ENCODE measurements around the gene PLD4.

PLD4 gene

DNA sequence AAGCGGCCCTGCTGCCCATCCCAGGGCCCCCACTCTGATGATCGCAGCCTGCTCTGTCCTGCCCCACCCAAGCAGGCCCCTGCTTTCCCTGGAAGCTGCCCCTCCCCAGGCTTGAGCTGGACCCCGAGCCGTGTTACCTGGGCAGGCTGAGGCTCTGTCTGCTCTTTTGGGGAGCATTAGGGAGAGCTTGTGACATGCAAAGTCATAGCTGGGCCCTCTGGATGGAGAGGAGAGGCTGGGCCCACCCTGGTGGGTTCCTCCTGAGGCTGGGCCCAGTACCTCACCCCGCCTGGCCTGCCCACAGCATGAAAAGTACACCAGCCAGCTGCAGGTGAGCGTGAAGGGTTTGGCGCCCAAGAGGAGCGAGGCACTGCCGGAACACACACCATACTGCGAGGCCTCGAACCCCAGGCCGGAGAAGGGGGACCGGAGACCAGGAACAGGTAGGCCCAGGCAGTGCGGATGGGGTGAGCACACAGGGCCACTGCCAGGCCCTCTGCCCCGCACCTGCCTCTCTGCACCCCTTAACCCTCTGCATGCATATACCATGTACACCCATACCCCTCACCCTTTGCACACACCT is 44.6 kb upstream of the PLD4 start:
- Histone ChIP-seq H3K36me3 (ENCODE audit: control insufficient read depth in 1 of 2, insufficient read depth in 2 of 2, low read depth in 1 of 2, low read length in 2 of 2) (peaks cover 27 to 88% of the 10 kb centered on the region in 2 experiments), H2BK5ac (ENCODE audit: low read depth, low read length, poor library complexity, severe bottlenecking) (no peak overlapping the region), H3K23ac (ENCODE audit: low read length in 2 of 2) (no peak overlapping the region), H2AK5ac (ENCODE audit: low read length, severe bottlenecking) (no peak overlapping the region), H4K8ac (ENCODE audit: low read length) (no peak overlapping the region), H3K9me3 (ENCODE audit: control insufficient read depth, low read length) (no peaks in the 10 kb centered on the region), H3K27me3 (ENCODE audit: control insufficient read depth in 1 of 2, insufficient read depth in 1 of 2, low read length in 2 of 2) (no peaks in the 10 kb centered on the region), H3K4me3 (ENCODE audit: insufficient read depth in 1 of 2, low read depth in 1 of 2, low read length in 2 of 2) (no peak overlapping the region), H3K27ac (ENCODE audit: low read length, poor library complexity, severe bottlenecking) (no peak overlapping the region), H2BK120ac (ENCODE audit: low read depth, low read length) (no peak overlapping the region), H2BK12ac (ENCODE audit: low read length in 2 of 2) (no peak overlapping the region), H3K9ac (ENCODE audit: low read length) (no peak overlapping the region), H2BK15ac (ENCODE audit: low read depth, poor library complexity, severe bottlenecking) (no peak overlapping the region), H3K18ac (ENCODE audit: low read depth in 1 of 2, low read length in 2 of 2) (no peak overlapping the region), H3K4me1 (ENCODE audit: control insufficient read depth, insufficient read depth, low read depth, low read length) (peaks cover 17% of the 10 kb centered on the region), H3K4me2 (ENCODE audit: low read length, poor library complexity, severe bottlenecking) (no peak overlapping the region), H4K91ac (ENCODE audit: low read length) (no peak overlapping the region), H3K14ac (ENCODE audit: low read length in 2 of 2) (no peak overlapping the region), H2AFZ (ENCODE audit: low read depth, low read length) (no peak overlapping the region), H3K79me1 (replicated peaks; ENCODE audit: low read length, poor library complexity, severe bottlenecking) (peaks cover 44% of the 10 kb centered on the region), H3K4ac (ENCODE audit: low read depth in 1 of 2, low read length in 2 of 2) (no peak overlapping the region)
- 95% methylated on average over 15 of the region's 15 CpGs for WGBS
- DNase-seq = no peak

DNA sequence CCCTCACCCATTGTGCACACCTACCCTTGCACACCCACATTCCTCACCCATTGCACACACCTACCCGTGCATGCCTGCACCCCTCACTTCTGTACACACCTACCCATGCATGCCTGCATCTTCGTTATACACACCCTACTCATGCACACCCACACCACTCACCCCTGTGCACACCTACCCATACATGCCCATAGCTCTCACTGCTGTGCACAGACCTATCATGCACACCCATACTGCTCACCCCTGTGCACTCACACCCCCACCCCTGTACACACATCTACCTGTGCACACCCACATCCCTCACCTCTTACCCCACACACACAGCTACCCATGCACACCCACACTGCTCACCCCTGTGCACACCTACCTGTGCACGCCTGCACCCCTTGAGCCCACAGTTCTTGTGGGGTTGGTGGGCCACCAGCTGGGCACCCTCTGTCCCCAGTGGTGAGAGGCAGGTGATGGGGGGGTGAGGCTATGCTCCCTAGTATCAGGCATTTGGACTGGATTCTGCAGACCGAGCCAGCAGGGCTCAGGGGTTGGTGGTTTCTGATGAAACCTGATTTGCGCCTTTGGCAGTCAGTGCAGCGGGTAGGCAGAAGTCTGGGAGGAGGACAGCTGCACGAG is 44.0 kb upstream of the PLD4 start:
- no peak overlapping the region for H3K27ac ChIP-seq (ENCODE audit: low read length, poor library complexity, severe bottlenecking)
- no peak overlapping the region for H3K4me2 ChIP-seq (ENCODE audit: low read length, poor library complexity, severe bottlenecking)
- 86% methylated on average over 7 of the region's 7 CpGs for WGBS
- H3K18ac ChIP-seq (ENCODE audit: low read depth in 1 of 2, low read length in 2 of 2) = no peak overlapping the region
- H4K91ac ChIP-seq (ENCODE audit: low read length) = no peak overlapping the region
- H2AK5ac ChIP-seq (ENCODE audit: low read length, severe bottlenecking) = no peak overlapping the region
- no peak overlapping the region for H2AFZ ChIP-seq (ENCODE audit: low read depth, low read length)
- no peaks in the 10 kb centered on the region for H3K27me3 ChIP-seq (ENCODE audit: control insufficient read depth in 1 of 2, insufficient read depth in 1 of 2, low read length in 2 of 2)
- H3K4ac ChIP-seq (ENCODE audit: low read depth in 1 of 2, low read length in 2 of 2) = no peak overlapping the region
- no peak overlapping the region for H3K4me3 ChIP-seq (ENCODE audit: insufficient read depth in 1 of 2, low read depth in 1 of 2, low read length in 2 of 2)
- no peak overlapping the region for H4K8ac ChIP-seq (ENCODE audit: low read length)
- H2BK5ac ChIP-seq (ENCODE audit: low read depth, low read length, poor library complexity, severe bottlenecking) = no peak overlapping the region
- H3K4me1 ChIP-seq (ENCODE audit: control insufficient read depth, insufficient read depth, low read depth, low read length) = peaks cover 13% of the 10 kb centered on the region
- no peak for DNase-seq
- H3K23ac ChIP-seq (ENCODE audit: low read length in 2 of 2) = no peak overlapping the region
- no peak overlapping the region for H2BK120ac ChIP-seq (ENCODE audit: low read depth, low read length)
- peak overlapping the region in 1 of 2 experiments; percentile 79 for H3K14ac ChIP-seq (ENCODE audit: low read length in 2 of 2)
- no peaks in the 10 kb centered on the region for H3K9me3 ChIP-seq (ENCODE audit: control insufficient read depth, low read length)
- H3K9ac ChIP-seq (ENCODE audit: low read length) = no peak overlapping the region
- H3K79me1 ChIP-seq (replicated peaks; ENCODE audit: low read length, poor library complexity, severe bottlenecking) = peaks cover 39% of the 10 kb centered on the region
- H2BK12ac ChIP-seq (ENCODE audit: low read length in 2 of 2) = no peak overlapping the region
- H2BK15ac ChIP-seq (ENCODE audit: low read depth, poor library complexity, severe bottlenecking) = no peak overlapping the region
- peaks cover 29 to 94% of the 10 kb centered on the region in 2 experiments for H3K36me3 ChIP-seq (ENCODE audit: control insufficient read depth in 1 of 2, insufficient read depth in 2 of 2, low read depth in 1 of 2, low read length in 2 of 2)

- Histone ChIP-seq H3K27ac (ENCODE audit: low read length, poor library complexity, severe bottlenecking) (no peak overlapping the region), H3K27me3 (ENCODE audit: control insufficient read depth in 1 of 2, insufficient read depth in 1 of 2, low read length in 2 of 2) (no peaks in the 10 kb centered on the region), H2AFZ (ENCODE audit: low read depth, low read length) (no peak overlapping the region), H3K4me3 (ENCODE audit: insufficient read depth in 1 of 2, low read depth in 1 of 2, low read length in 2 of 2) (no peak overlapping the region), H3K23ac (ENCODE audit: low read length in 2 of 2) (no peak overlapping the region), H4K91ac (ENCODE audit: low read length) (no peak overlapping the region), H4K8ac (ENCODE audit: low read length) (no peak overlapping the region), H2AK5ac (ENCODE audit: low read length, severe bottlenecking) (no peak overlapping the region), H3K18ac (ENCODE audit: low read depth in 1 of 2, low read length in 2 of 2) (no peak overlapping the region), H3K4ac (ENCODE audit: low read depth in 1 of 2, low read length in 2 of 2) (no peak overlapping the region), H3K9ac (ENCODE audit: low read length) (no peak overlapping the region), H2BK5ac (ENCODE audit: low read depth, low read length, poor library complexity, severe bottlenecking) (no peak overlapping the region), H3K4me2 (ENCODE audit: low read length, poor library complexity, severe bottlenecking) (no peak overlapping the region), H3K14ac (ENCODE audit: low read length in 2 of 2) (no peak overlapping the region), H2BK12ac (ENCODE audit: low read length in 2 of 2) (no peak overlapping the region), H3K4me1 (ENCODE audit: control insufficient read depth, insufficient read depth, low read depth, low read length) (peaks cover 8% of the 10 kb centered on the region), H2BK15ac (ENCODE audit: low read depth, poor library complexity, severe bottlenecking) (no peak overlapping the region), H2BK120ac (ENCODE audit: low read depth, low read length) (no peak overlapping the region), H3K36me3 (ENCODE audit: control insufficient read depth in 1 of 2, insufficient read depth in 2 of 2, low read depth in 1 of 2, low read length in 2 of 2) (peaks cover 31 to 95% of the 10 kb centered on the region in 2 experiments), H3K9me3 (ENCODE audit: control insufficient read depth, low read length) (no peaks in the 10 kb centered on the region), H3K79me1 (replicated peaks; ENCODE audit: low read length, poor library complexity, severe bottlenecking) (peaks cover 35% of the 10 kb centered on the region)
- WGBS = 83% methylated on average over 13 of the region's 13 CpGs
- no peak for DNase-seq
These were observed 43.2 kb upstream of the PLD4 start for GRCh38 chr14:104881369-104881979.

- 76% methylated on average over 13 of the region's 13 CpGs for WGBS
- Histone ChIP-seq H4K8ac (ENCODE audit: low read length) (no peak overlapping the region), H3K9me3 (ENCODE audit: control insufficient read depth, low read length) (no peaks in the 10 kb centered on the region), H3K79me1 (replicated peaks; ENCODE audit: low read length, poor library complexity, severe bottlenecking) (peaks cover 29% of the 10 kb centered on the region), H3K27ac (ENCODE audit: low read length, poor library complexity, severe bottlenecking) (no peak overlapping the region), H2AK5ac (ENCODE audit: low read length, severe bottlenecking) (no peak overlapping the region), H3K18ac (ENCODE audit: low read depth in 1 of 2, low read length in 2 of 2) (no peak overlapping the region), H2BK15ac (ENCODE audit: low read depth, poor library complexity, severe bottlenecking) (no peak overlapping the region), H2BK12ac (ENCODE audit: low read length in 2 of 2) (no peak overlapping the region), H3K4ac (ENCODE audit: low read depth in 1 of 2, low read length in 2 of 2) (no peak overlapping the region), H3K4me2 (ENCODE audit: low read length, poor library complexity, severe bottlenecking) (no peak overlapping the region), H4K91ac (ENCODE audit: low read length) (no peak overlapping the region), H2BK5ac (ENCODE audit: low read depth, low read length, poor library complexity, severe bottlenecking) (no peak overlapping the region), H3K36me3 (ENCODE audit: control insufficient read depth in 1 of 2, insufficient read depth in 2 of 2, low read depth in 1 of 2, low read length in 2 of 2) (peaks cover 37 to 96% of the 10 kb centered on the region in 2 experiments), H3K4me3 (ENCODE audit: insufficient read depth in 1 of 2, low read depth in 1 of 2, low read length in 2 of 2) (no peak overlapping the region), H2AFZ (ENCODE audit: low read depth, low read length) (no peak overlapping the region), H3K27me3 (ENCODE audit: control insufficient read depth in 1 of 2, insufficient read depth in 1 of 2, low read length in 2 of 2) (no peaks in the 10 kb centered on the region), H3K4me1 (ENCODE audit: control insufficient read depth, insufficient read depth, low read depth, low read length) (peaks cover 8% of the 10 kb centered on the region), H3K14ac (ENCODE audit: low read length in 2 of 2) (peak overlapping the region in 1 of 2 experiments; percentile 57), H3K9ac (ENCODE audit: low read length) (no peak overlapping the region), H3K23ac (ENCODE audit: low read length in 2 of 2) (no peak overlapping the region), H2BK120ac (ENCODE audit: low read depth, low read length) (no peak overlapping the region)
- DNase-seq = no peak
These were observed 42.2 kb upstream of the PLD4 start for GRCh38 chr14:104882325-104882973.
